ENCODE results near the gene SPAG16.

The SPAG16 gene

DNA sequence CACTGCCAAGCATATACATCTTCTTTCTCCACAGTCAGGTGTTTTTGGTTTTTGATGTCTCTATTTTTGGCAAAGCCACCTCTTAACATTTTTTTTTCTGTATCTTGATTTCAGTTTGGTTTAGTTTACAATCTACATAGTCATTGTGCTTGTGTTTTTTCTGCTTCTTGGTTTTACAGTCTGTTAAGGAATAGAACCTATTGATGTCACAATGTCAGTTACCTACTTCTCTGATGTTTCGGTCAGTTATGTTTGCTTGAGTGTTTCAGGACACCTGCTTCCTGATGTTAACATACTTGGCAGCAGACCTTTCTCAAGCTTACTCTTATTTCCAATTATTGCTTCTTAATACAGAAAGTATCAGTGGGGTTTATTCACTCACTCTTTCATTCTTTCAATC lies 253.3 kb downstream of the SPAG16 start:
- TF ChIP-seq, protein P1, sequence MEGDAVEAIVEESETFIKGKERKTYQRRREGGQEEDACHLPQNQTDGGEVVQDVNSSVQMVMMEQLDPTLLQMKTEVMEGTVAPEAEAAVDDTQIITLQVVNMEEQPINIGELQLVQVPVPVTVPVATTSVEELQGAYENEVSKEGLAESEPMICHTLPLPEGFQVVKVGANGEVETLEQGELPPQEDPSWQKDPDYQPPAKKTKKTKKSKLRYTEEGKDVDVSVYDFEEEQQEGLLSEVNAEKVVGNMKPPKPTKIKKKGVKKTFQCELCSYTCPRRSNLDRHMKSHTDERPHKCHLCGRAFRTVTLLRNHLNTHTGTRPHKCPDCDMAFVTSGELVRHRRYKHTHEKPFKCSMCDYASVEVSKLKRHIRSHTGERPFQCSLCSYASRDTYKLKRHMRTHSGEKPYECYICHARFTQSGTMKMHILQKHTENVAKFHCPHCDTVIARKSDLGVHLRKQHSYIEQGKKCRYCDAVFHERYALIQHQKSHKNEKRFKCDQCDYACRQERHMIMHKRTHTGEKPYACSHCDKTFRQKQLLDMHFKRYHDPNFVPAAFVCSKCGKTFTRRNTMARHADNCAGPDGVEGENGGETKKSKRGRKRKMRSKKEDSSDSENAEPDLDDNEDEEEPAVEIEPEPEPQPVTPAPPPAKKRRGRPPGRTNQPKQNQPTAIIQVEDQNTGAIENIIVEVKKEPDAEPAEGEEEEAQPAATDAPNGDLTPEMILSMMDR (IDR thresholded peaks at IDR 0.05; ENCODE audit: insufficient read depth, low read length, missing control alignments), result no peak
- POLR2A ChIA-PET, result no interaction called here
- CTCF ChIA-PET, result no interaction called here
- DNase-seq (ENCODE audit: low read depth, low spot score), result no peak
- no peak overlapping the region for H3K4me3 ChIP-seq (ENCODE audit: low read depth, low read length)

DNA sequence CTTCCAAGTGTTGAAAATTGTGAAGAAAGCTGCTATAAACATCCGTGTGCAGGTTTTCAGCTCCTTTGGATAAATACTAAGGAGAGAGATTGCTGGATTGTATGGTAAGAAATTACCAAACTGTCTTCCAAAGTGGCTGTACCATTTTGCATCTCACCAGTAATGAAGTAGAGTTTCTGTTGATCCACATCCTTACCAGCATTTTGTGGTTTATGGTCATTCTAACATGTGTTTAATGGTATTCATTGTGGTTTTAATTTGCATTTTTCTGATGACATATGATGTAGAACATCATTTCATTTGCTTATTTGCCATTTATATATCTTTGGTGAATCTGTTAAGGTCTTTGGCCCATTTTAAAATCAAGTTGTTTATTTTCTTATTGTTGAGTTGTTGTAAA lies 260.7 kb downstream of the SPAG16 start:
- POLR2A ChIA-PET, result no interaction called here
- TF ChIP-seq, protein P1 (IDR thresholded peaks at IDR 0.05; ENCODE audit: insufficient read depth, low read length, missing control alignments), result no peak
- CTCF ChIA-PET, result no interaction called here

DNA sequence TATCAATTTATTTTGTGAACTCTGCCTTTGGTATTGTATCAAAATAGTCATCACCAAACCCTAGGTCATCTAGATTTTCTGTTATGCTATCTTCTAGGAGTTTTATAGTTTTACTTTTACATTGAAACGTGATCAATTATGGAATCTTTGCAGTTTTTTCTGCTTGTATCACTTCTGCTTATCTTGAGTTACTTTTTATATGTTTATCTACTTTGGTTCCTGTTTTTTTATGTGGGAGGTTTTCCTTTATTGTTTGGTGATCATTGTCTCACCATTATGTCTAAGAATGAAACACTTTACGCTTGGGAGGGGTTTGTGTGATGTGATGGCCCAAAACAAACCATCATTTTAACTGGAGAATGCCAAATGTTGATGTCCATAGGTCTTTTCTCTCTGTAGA lies 261.2 kb downstream of the SPAG16 start:
- no peak overlapping the region for H3K4me3 ChIP-seq (ENCODE audit: low read depth, low read length)
- CTCF ChIA-PET, result no interaction called here
- TF ChIP-seq, protein P1 (IDR thresholded peaks at IDR 0.05; ENCODE audit: insufficient read depth, low read length, missing control alignments), result no peak
- POLR2A ChIA-PET, result no interaction called here
- no peak for DNase-seq (ENCODE audit: low read depth, low spot score)

More for the DNA sequence above, 260.7 kb downstream of the SPAG16 start:
- H3K4me3 ChIP-seq (ENCODE audit: low read depth, low read length), result no peak overlapping the region
- DNase-seq (ENCODE audit: low read depth, low spot score), result no peak

DNA sequence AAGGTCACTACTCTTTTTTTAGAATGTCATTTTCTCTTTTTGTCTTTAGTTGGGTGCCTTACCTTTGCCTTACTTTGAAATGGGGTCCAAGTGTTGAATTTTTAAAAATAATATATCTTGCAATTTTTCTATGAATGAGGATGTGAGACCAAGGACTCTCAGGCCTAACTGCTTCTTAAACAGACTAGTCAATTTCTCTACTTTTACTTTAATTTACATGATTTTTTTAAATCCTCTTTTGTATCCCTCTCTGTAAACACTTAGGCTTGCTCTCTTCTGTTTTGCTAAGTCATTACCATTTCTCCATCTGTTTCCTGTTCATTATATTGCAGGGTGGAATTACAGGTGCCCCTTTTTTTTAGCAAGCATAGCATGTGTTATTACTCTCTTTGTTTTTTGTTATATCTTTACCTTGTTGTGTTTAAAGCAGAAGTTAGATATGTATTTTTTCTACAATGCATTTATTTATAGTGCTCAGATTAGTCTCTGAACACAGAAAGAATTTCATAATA lies 261.8 kb downstream of the SPAG16 start:
- DNase-seq (ENCODE audit: low read depth, low spot score), result no peak
- ChIA-PET POLR2A (no interaction called here), CTCF (no interaction called here)
- TF ChIP-seq, protein P1 (IDR thresholded peaks at IDR 0.05; ENCODE audit: insufficient read depth, low read length, missing control alignments), result no peak
- no peak overlapping the region for H3K4me3 ChIP-seq (ENCODE audit: low read depth, low read length)

DNA sequence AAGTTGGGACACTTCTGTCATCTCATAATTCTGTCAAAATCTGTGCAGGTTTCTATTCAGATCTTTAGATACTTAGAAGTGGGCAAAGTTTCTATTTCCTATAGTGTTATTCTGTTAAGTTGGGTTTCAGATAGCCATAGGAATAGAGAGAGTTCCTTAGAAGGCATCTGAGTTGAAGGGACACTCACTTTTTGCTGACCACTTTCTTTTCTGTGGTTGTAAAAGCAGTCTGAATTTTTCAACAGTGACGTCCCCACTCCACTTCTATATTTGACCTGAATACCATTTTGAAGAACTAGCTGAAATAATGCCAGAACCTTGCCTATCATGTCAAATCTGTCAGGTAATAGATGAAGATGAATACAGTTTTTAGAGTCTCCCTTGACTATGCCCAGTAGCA lies 267.3 kb downstream of the SPAG16 start:
- ChIA-PET CTCF (no interaction called here), POLR2A (no interaction called here)
- H3K4me3 ChIP-seq (ENCODE audit: low read depth, low read length), result no peak overlapping the region
- no peak for DNase-seq (ENCODE audit: low read depth, low spot score)
- TF ChIP-seq, protein P1 (IDR thresholded peaks at IDR 0.05; ENCODE audit: insufficient read depth, low read length, missing control alignments), result no peak

DNA sequence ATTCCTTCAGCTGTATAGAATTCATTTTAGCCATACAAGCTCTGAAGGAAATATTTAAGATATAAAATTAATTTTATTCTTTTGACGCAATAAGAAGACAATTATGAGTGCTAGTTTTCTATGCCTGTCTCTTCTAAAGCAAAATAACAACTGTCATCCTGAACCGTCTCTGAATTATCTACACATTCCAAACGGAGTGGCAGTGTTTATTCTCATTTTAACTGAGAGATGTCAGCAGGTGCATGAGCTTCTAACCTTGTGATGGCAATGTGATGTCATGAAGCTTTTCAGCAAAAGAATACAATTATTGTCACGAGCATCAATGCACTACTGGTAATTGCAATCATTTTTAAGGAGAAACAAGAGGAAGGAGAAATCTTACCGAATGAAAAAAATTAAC lies 274.8 kb downstream of the SPAG16 start:
- no peak overlapping the region for H3K4me3 ChIP-seq (ENCODE audit: low read depth, low read length)
- ChIA-PET POLR2A (no interaction called here), CTCF (no interaction called here)
- DNase-seq (ENCODE audit: low read depth, low spot score), result no peak
- TF ChIP-seq, protein P1 (IDR thresholded peaks at IDR 0.05; ENCODE audit: insufficient read depth, low read length, missing control alignments), result no peak
